Measurements from ENCODE around the gene SPTB. TPM values are rescaled to one million over a fixed set of nuclear protein-coding genes. Genes with fewer than 3 reads are reported as not detected.

Gene SPTB
- total and polyA plus RNA-seq, 10 of the 15 experiments (the other 5 are each of a cell fraction or from before 2014, with no cell fraction given) = under 0.01 to 0.04 (median 0.02) TPM; not detected in 4

- no peak for TF ChIP-seq ZBTB40 (IDR thresholded peaks at IDR 0.05; ENCODE audit: borderline replicate concordance)
Measured at GRCh38 chr14:64700894-64701293, 178.8 kb downstream of the SPTB start (continued).

- ChIA-PET POLR2A (no interaction called here), SMC1A (ENCODE audit: uncharacterized antibody, unreplicated experiment) (no interaction called here), RAD21 (ENCODE audit: unreplicated experiment) (interaction anchor here (2.0 kb wide), 1 partner anchor 26 kb away, joined by 6 read pairs; no protein-coding TSS in a partner anchor), CTCF (interaction anchor here (1.2 to 1.5 kb wide), 2 partner anchors 8 to 21 kb away, joined by 3 to 4 read pairs; no protein-coding TSS in a partner anchor)
- TF ChIP-seq ELK1 (IDR thresholded peaks at IDR 0.05; ENCODE audit: low read depth, low read length) (no peak), SMC3 (IDR thresholded peaks at IDR 0.05; ENCODE audit: borderline replicate concordance, low read length) (no peak), ESRRA (IDR thresholded peaks at IDR 0.05; ENCODE audit: low read length) (no peak), ZNF384 (IDR thresholded peaks at IDR 0.05; ENCODE audit: borderline replicate concordance, low read depth, low read length) (no peak)
- 51% methylated on average over 2 of the region's 2 CpGs for WGBS (ENCODE audit: insufficient coverage, insufficient replicate concordance, low lambda C conversion rate, missing lambda C conversion rate)
- Histone ChIP-seq H3K36me3 (ENCODE audit: control insufficient read depth in 2 of 2, insufficient read depth in 2 of 2, low read length in 1 of 2) (no peaks in the 10 kb centered on the region), H3K9me3 (replicated peaks; ENCODE audit: control insufficient read depth, insufficient read depth, low read length) (no peaks in the 10 kb centered on the region), H3K27me3 (replicated peaks in 1 of 2; ENCODE audit: control insufficient read depth in 2 of 2, insufficient read depth in 2 of 2, low read length in 1 of 2) (peaks cover 7 to 20% of the 10 kb centered on the region in 2 experiments; a peak in 3 of 4 replicates), H2AFZ (ENCODE audit: control insufficient read depth, low read depth, low read length) (no peak overlapping the region), H3K4me1 (ENCODE audit: control insufficient read depth, insufficient read depth, low read length) (no peaks in the 10 kb centered on the region), H3K9ac (ENCODE audit: control insufficient read depth, insufficient read depth, low read length) (no peak overlapping the region), H3K4me3 (no peak overlapping the region), H3K27ac (ENCODE audit: control insufficient read depth, insufficient read depth) (no peak overlapping the region), H3K79me2 (ENCODE audit: control insufficient read depth, insufficient read depth, low read length) (no peaks in the 10 kb centered on the region), H3K4me2 (ENCODE audit: control insufficient read depth, insufficient read depth) (no peak overlapping the region), H4K20me1 (ENCODE audit: control insufficient read depth, insufficient read depth) (no peaks in the 10 kb centered on the region)
- FAIRE-seq (no peak), ATAC-seq (no peak), DNase-seq (ENCODE audit: low read depth, low spot score) (no peak)
- intact Hi-C loops (cut with micrococcal nuclease; ENCODE audit: unreplicated experiment) (no loop called here), in situ Hi-C loops (cut with MboI) (no loop called here)
- BruUV-seq (replicated peaks) = no TSS peak
Measured at GRCh38 chr14:64700290-64700689, 179.4 kb downstream of the SPTB start.
